Thoracic aorta (tissue), 2 donors: ENCODE results near the gene PALB2. TPM values are rescaled to one million over a fixed set of nuclear protein-coding genes. Genes with fewer than 3 reads are reported as not detected.

Experiments used
- ATAC-seq: fragments of 150-250 bp; one replicate; pipeline ENCODE4 v1.8.0; 2017; ENCODE audit warnings: low read depth; ENCODE audit not compliant: insufficient number of reproducible peaks, low FRiP score
- DNase-seq: peaks from one replicate; pipeline ENCODE4 v3.0.0-alpha.2; 2020; ENCODE audit warnings: low spot score
- H3K27ac ChIP-seq, 2 donors: fragments of 200-600 bp; sonication (generic); 1 replicate in 1 of 2; 2 replicates in 1 of 2; pipeline ENCODE4 v1.5.1; 2016; ENCODE audit warnings: mild to moderate bottlenecking in 2 of 2, moderate library complexity in 2 of 2
- H3K27me3 ChIP-seq: fragments of 200-600 bp; sonication (generic); replicated peaks from 2 replicates; pipeline ENCODE4 v1.6.0; 2016; ENCODE audit warnings: mild to moderate bottlenecking; ENCODE audit not compliant: insufficient read depth
- H3K36me3 ChIP-seq: fragments of 200-600 bp; sonication (generic); one replicate; pipeline ENCODE4 v1.5.1; 2016
- H3K4me1 ChIP-seq, 2 donors: fragments of 200-600 bp; sonication (generic); 1 replicate in 1 of 2; 2 replicates in 1 of 2; pipeline versions ENCODE4 v1.5.1 to v1.6.0; 2016; ENCODE audit warnings: low read depth in 2 of 2, mild to moderate bottlenecking in 1 of 2; ENCODE audit not compliant: control insufficient read depth in 1 of 2
- H3K4me3 ChIP-seq: fragments of 200-600 bp; sonication (generic); 2 replicates; pipeline ENCODE4 v1.5.1; 2016; ENCODE audit warnings: mild to moderate bottlenecking
- H3K9me3 ChIP-seq: fragments of 200-600 bp; sonication (generic); 2 replicates; pipeline ENCODE4 v1.5.1; 2016
- total RNA-seq, 2 donors: library from RNA; depleted of rRNA; stranded (reverse); fragments of >200 nt; gene quantifications; one replicate each; pipeline versions ENCODE4 v1.1.0 to v1.2.3, GENCODE V29; 2016
- TF ChIP-seq, protein P1 (sequence below): fragments of 200-600 bp; sonication (generic); IDR thresholded peaks from one replicate; pipeline ENCODE4 v1.5.1; 2019; ENCODE audit warnings: antibody characterized with exemption

Gene PALB2
- total RNA-seq, 2 donors from 2014 or later, result 5.1 to 14.2 TPM

DNA sequence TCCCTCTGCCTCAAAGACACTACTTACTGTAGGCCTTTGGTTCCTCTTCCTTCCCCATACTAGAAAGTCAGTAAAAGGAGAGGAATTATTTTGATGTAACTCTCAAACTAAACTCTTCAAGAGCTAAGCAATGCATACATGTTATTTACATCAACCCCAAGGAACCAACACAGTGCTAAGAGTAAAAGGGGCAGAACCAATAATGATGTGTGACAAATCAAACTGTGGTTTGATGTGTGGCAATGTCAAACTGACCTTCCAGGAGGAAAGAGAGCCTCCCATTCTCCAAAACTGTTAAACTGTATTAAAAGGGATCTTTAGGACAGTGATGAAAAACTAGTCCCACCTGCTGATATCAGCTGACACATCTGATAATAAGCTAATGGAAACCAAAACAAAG, 60.7 kb downstream of the PALB2 start:
- H3K36me3 ChIP-seq, result peaks cover 35% of the 10 kb centered on the region
- H3K27ac ChIP-seq, result no peak overlapping the region
- no peak for DNase-seq

DNA sequence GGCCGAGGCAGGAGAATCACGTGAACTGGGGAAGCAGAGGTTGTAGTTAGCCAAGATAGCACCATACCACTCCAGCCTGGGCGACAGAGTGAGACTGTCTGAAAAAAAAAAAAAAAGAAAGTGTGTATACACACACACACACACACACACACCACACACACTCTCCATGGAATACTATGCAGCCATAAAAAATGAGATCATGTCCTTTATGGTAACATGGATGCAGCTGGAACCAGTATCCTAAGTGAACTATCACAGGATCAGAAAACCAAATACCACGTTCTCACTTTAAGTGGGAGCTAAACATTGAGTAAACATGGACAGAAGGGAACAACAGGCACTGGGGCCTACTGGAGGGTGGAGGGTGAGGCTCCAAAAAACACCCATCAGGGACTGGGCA, 61.7 kb downstream of the PALB2 start:
- H3K4me1 ChIP-seq, result no peaks in the 10 kb centered on the region
- DNase-seq, result no peak
- no peaks in the 10 kb centered on the region for H3K9me3 ChIP-seq
- TF ChIP-seq, protein P1, sequence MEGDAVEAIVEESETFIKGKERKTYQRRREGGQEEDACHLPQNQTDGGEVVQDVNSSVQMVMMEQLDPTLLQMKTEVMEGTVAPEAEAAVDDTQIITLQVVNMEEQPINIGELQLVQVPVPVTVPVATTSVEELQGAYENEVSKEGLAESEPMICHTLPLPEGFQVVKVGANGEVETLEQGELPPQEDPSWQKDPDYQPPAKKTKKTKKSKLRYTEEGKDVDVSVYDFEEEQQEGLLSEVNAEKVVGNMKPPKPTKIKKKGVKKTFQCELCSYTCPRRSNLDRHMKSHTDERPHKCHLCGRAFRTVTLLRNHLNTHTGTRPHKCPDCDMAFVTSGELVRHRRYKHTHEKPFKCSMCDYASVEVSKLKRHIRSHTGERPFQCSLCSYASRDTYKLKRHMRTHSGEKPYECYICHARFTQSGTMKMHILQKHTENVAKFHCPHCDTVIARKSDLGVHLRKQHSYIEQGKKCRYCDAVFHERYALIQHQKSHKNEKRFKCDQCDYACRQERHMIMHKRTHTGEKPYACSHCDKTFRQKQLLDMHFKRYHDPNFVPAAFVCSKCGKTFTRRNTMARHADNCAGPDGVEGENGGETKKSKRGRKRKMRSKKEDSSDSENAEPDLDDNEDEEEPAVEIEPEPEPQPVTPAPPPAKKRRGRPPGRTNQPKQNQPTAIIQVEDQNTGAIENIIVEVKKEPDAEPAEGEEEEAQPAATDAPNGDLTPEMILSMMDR, result no peak
- H3K36me3 ChIP-seq, result peaks cover 25% of the 10 kb centered on the region
- H3K4me3 ChIP-seq, result no peak overlapping the region
- H3K27ac ChIP-seq, result no peak overlapping the region
- ATAC-seq, result no peak
- no peaks in the 10 kb centered on the region for H3K27me3 ChIP-seq

More for the DNA sequence above, 60.7 kb downstream of the PALB2 start:
- ATAC-seq, result no peak
- Histone ChIP-seq H3K4me1 (no peaks in the 10 kb centered on the region), H3K27me3 (no peaks in the 10 kb centered on the region), H3K4me3 (no peak overlapping the region), H3K9me3 (no peaks in the 10 kb centered on the region)
- TF ChIP-seq, protein P1, result no peak

DNA sequence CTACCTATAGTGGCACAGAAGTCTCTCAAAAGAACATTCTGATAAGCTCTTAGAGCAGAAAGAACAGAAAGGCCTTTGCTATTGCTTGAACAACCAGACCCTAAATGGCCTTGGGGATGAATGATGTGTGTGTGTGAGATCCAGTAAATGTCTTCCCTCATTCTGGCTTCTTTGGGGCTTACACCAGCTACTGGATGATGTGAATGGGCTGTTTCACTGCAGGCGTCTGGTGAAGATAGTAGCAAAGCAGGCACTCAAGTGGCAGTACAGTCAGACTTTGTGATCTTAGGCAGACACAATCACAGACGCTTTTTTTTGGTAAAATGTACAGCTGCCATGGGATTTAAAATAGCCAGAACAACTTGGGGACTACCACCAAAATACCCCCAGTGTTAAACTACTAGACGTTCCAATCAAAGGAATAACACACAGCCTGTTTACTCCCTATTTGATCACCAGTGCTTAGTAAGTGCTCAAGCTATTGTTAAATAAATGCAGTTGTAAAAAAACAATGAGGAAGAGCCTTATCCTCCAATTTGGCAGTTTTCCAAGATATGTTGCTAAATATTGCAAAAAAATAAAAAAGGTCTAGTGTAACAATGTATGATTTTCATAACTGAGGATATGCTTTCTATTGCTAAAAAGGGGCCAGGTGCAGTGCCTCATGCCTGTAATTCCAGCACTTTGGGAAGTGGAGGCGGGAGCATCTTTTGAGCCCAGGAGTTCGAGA, 62.8 kb downstream of the PALB2 start:
- Histone ChIP-seq H3K27ac (no peak overlapping the region), H3K9me3 (no peaks in the 10 kb centered on the region), H3K4me3 (no peak overlapping the region), H3K27me3 (no peaks in the 10 kb centered on the region), H3K4me1 (no peaks in the 10 kb centered on the region), H3K36me3 (peaks cover 29% of the 10 kb centered on the region)
- ATAC-seq, result no peak
- TF ChIP-seq, protein P1, result no peak
- DNase-seq, result no peak

DNA sequence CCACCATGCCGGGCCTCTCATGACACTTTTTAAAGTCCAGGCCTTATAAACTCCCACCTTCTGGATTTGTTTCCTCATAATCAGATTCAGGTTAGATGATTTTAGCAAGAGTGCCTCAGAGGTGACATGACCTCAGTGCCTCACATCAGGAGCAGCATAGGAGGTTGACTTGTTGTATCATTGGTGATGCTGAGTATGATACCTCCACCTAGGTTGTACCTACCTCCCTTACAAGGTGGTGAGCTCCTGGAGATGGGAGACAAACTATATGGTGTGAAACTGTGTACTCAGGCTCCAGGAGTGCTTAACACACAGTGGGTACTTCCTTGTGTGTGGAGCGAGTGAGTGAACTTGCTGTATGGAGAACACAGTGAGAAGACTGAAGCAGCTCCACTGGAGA, 63.6 kb downstream of the PALB2 start:
- Histone ChIP-seq H3K9me3 (no peaks in the 10 kb centered on the region), H3K27ac (no peak overlapping the region), H3K36me3 (peaks cover 30% of the 10 kb centered on the region), H3K27me3 (no peaks in the 10 kb centered on the region), H3K4me3 (no peak overlapping the region), H3K4me1 (no peaks in the 10 kb centered on the region)
- ATAC-seq (no peak), DNase-seq (no peak)
- TF ChIP-seq, protein P1, result no peak

DNA sequence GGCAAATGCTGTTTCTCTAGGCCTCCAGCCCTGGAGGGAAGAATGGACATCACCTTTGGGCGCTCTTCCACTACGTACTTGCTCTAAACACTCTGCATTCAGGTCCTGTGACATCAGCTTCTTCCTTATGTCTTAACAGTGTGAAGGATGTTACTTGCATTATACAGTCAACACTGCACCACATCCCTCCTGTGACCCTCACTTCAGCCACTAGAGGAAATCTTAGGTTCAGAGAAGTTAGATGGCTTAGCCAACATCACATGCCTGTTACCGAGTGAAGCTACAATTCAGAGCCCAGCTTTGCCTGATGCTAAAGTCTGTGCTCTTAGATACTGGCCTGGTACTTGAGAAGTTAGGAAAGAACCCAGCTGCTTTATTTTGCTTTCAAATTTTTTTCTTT, 65.3 kb downstream of the PALB2 start:
- H3K4me3 ChIP-seq, result no peak overlapping the region
- no peak overlapping the region for H3K27ac ChIP-seq
- H3K4me1 ChIP-seq, result no peaks in the 10 kb centered on the region
- ATAC-seq, result no peak
- TF ChIP-seq, protein P1, result no peak
- no peaks in the 10 kb centered on the region for H3K9me3 ChIP-seq
- H3K27me3 ChIP-seq, result no peaks in the 10 kb centered on the region
- DNase-seq, result no peak
- H3K36me3 ChIP-seq, result peaks cover 40% of the 10 kb centered on the region
